ENCODE results near the gene SYS1.
"Not testable (repeated sequence)": the region's sequence is repeated elsewhere in the genome, so short reads cannot be mapped to it uniquely, and the experiment has no call there.

The SYS1 gene

GRCh38 chr20:45339799-45340198 lies 23.2 kb upstream of the SYS1 start:
- ATAC-seq = no peak
- DNase-seq = no peak

- ATAC-seq = no peak
- DNase-seq = no peak
Measured at GRCh38 chr20:45340236-45340847, 22.6 kb upstream of the SYS1 start.

- ATAC-seq (no peak), DNase-seq (no peak)
Measured at GRCh38 chr20:45340951-45341350, 22.0 kb upstream of the SYS1 start.

GRCh38 chr20:45341579-45341938 lies 21.4 kb upstream of the SYS1 start:
- ATAC-seq = no peak
- no peak for DNase-seq

GRCh38 chr20:45341939-45342854 lies 20.8 kb upstream of the SYS1 start:
- no peak for DNase-seq

GRCh38 chr20:45342855-45343531 lies 20.0 kb upstream of the SYS1 start:
- ATAC-seq (no peak), DNase-seq (no peak)

More at GRCh38 chr20:45341939-45342854, 20.8 kb upstream of the SYS1 start:
- peak; percentile 25 for ATAC-seq

- no peak for DNase-seq
Measured at GRCh38 chr20:45343532-45344167, 19.3 kb upstream of the SYS1 start.

GRCh38 chr20:45344168-45344860 lies 18.6 kb upstream of the SYS1 start:
- ATAC-seq = no peak
- no peak for DNase-seq

More at GRCh38 chr20:45343532-45344167, 19.3 kb upstream of the SYS1 start:
- no peak for ATAC-seq

- ATAC-seq (no peak), DNase-seq (no peak)
Measured at GRCh38 chr20:45345104-45345936, 17.6 kb upstream of the SYS1 start.

GRCh38 chr20:45346291-45346718 lies 16.7 kb upstream of the SYS1 start:
- peak; percentile 35 for DNase-seq
- ATAC-seq = peak; percentile 28

- ATAC-seq = no peak
- DNase-seq = no peak
Measured at GRCh38 chr20:45346851-45347250, 16.1 kb upstream of the SYS1 start.

- DNase-seq = no peak
- ATAC-seq = no peak
Measured at GRCh38 chr20:45347297-45347935, 15.5 kb upstream of the SYS1 start.

- ATAC-seq (peak; percentile 79), DNase-seq (peak; percentile 76)
Measured at GRCh38 chr20:45347936-45348778, 14.8 kb upstream of the SYS1 start, which contains the start of gene SDC4. Gene SDC4 (minus strand): TSS chr20:45348424. CDS start chr20:45348384, 40 bp downstream.

GRCh38 chr20:45350217-45350616 lies 12.7 kb upstream of the SYS1 start:
- ATAC-seq = no peak
- DNase-seq = no peak

GRCh38 chr20:45350795-45351194 lies 12.2 kb upstream of the SYS1 start:
- not testable (repeated sequence) for ATAC-seq, DNase-seq

GRCh38 chr20:45352729-45353128 lies 10.2 kb upstream of the SYS1 start:
- no peak for ATAC-seq
- no peak for DNase-seq

GRCh38 chr20:45353746-45354145 lies 9.2 kb upstream of the SYS1 start:
- ATAC-seq = no peak
- no peak for DNase-seq

- peak; percentile 43 for DNase-seq
- ATAC-seq = peak; percentile 76
Measured at GRCh38 chr20:45354423-45355208, 8.3 kb upstream of the SYS1 start.
